CD14-positive monocyte (primary cell): ENCODE measurements around the gene DHRS2. TPM values are rescaled to one million over a fixed set of nuclear protein-coding genes. Genes with fewer than 3 reads are reported as not detected.

Source experiments
- DNase-seq, 3 donors: peaks; one replicate each; pipeline ENCODE4 v3.0.0-alpha.2; 2011 to 2022
- H2AFZ ChIP-seq: 2 replicates; pipeline ENCODE4 v1.6.0; 2012; ENCODE audit warnings: mild to moderate bottlenecking, low read depth, low read length, inconsistent platforms; ENCODE audit not compliant: insufficient read depth, poor library complexity, severe bottlenecking
- H3K27ac ChIP-seq, 2 donors: 1 replicate in 1 of 2; 2 replicates in 1 of 2; pipeline ENCODE4 v1.5.1; 2012 to 2013; ENCODE audit warnings: low read length in 2 of 2, control low read depth in 1 of 2, inconsistent platforms in 1 of 2, low read depth in 1 of 2, mild to moderate bottlenecking in 1 of 2
- H3K27me3 ChIP-seq, 2 donors: one replicate each; pipeline versions ENCODE4 v1.6.0 to v1.6.1; 2011 to 2013; ENCODE audit warnings: low read length in 2 of 2; ENCODE audit not compliant: control insufficient read depth in 2 of 2, insufficient read depth in 2 of 2
- H3K36me3 ChIP-seq, 2 donors: replicated peaks in 1 of 2; 1 replicate in 1 of 2; 2 replicates in 1 of 2; pipeline versions ENCODE4 v1.5.1 to v1.6.1; 2012 to 2013; ENCODE audit warnings: low read length in 2 of 2, control low read depth in 1 of 2, inconsistent platforms in 1 of 2, mild to moderate bottlenecking in 1 of 2; ENCODE audit not compliant: insufficient read depth in 2 of 2, control insufficient read depth in 1 of 2
- H3K4me1 ChIP-seq, 2 donors: 1 replicate in 1 of 2; 2 replicates in 1 of 2; pipeline versions ENCODE4 v1.5.1 to v1.6.1; 2012 to 2013; ENCODE audit warnings: low read length in 2 of 2, control low read depth in 1 of 2, inconsistent platforms in 1 of 2, mild to moderate bottlenecking in 1 of 2, moderate library complexity in 1 of 2; ENCODE audit not compliant: insufficient read depth in 2 of 2, control insufficient read depth in 1 of 2
- H3K4me2 ChIP-seq: replicated peaks from 2 replicates; pipeline ENCODE3; 2012; ENCODE audit warnings: low read length, moderate library complexity, mild to moderate bottlenecking; ENCODE audit not compliant: poor library complexity, severe bottlenecking; ENCODE audit errors: extremely low read depth
- H3K4me3 ChIP-seq, 3 experiments: fragments of 200-600 bp in 1 of 3; sonication (generic) in 1 of 3; replicated peaks in 1 of 3; 1 replicate in 2 of 3; 2 replicates in 1 of 3; pipeline ENCODE4 v1.5.1; 2011 to 2013; ENCODE audit warnings: low read length in 3 of 3, mild to moderate bottlenecking in 3 of 3, control low read depth in 2 of 3, low read depth in 2 of 3, inconsistent platforms in 1 of 3, moderate library complexity in 1 of 3
- H3K79me2 ChIP-seq: 2 replicates; pipeline ENCODE4 v1.6.0; 2012; ENCODE audit warnings: mild to moderate bottlenecking, control low read depth, inconsistent platforms, low read length, moderate library complexity; ENCODE audit not compliant: insufficient read depth
- H3K9ac ChIP-seq: 2 replicates; pipeline ENCODE4 v1.6.0; 2017; ENCODE audit warnings: low read length, mild to moderate bottlenecking; ENCODE audit not compliant: insufficient read depth, poor library complexity, severe bottlenecking
- H3K9me3 ChIP-seq, 2 donors: replicated peaks in 1 of 2; 1 replicate in 1 of 2; 2 replicates in 1 of 2; pipeline versions ENCODE4 v1.5.1 to v1.6.1; 2012 to 2013; ENCODE audit warnings: low read length in 2 of 2, control low read depth in 1 of 2; ENCODE audit not compliant: control insufficient read depth in 1 of 2, insufficient read depth in 1 of 2
- H4K20me1 ChIP-seq: 2 replicates; pipeline ENCODE4 v1.6.0; 2012; ENCODE audit warnings: mild to moderate bottlenecking, low read length, control low read depth, moderate library complexity; ENCODE audit not compliant: insufficient read depth
- H3K27ac Mint-ChIP-seq, 7 donors: one replicate each; pipeline ENCODE4 v1.8.0; 2020; ENCODE audit warnings: mild to moderate bottlenecking in 7 of 7, mixed read lengths in 7 of 7, moderate library complexity in 6 of 7, inconsistent platforms in 2 of 7
- H3K27me3 Mint-ChIP-seq, 3 donors: one replicate each; pipeline ENCODE4 v1.8.0; 2021 to 2022; ENCODE audit warnings: low read depth in 3 of 3, mild to moderate bottlenecking in 3 of 3, mixed read lengths in 3 of 3, moderate library complexity in 3 of 3, inconsistent platforms in 1 of 3
- H3K36me3 Mint-ChIP-seq, 2 donors: one replicate each; pipeline ENCODE4 v1.8.0; 2020; ENCODE audit warnings: mixed read lengths in 2 of 2, inconsistent platforms in 1 of 2, mild to moderate bottlenecking in 1 of 2
- H3K4me1 Mint-ChIP-seq: one replicate; pipeline ENCODE4 v1.8.0; 2020; ENCODE audit warnings: mild to moderate bottlenecking, mixed read lengths
- H3K4me3 Mint-ChIP-seq, 2 donors: one replicate each; pipeline ENCODE4 v1.8.0; 2020; ENCODE audit warnings: mild to moderate bottlenecking in 2 of 2, mixed read lengths in 2 of 2, moderate library complexity in 1 of 2
- H3K9me3 Mint-ChIP-seq, 7 donors: one replicate each; pipeline ENCODE4 v1.8.0; 2020 to 2022; ENCODE audit warnings: mixed read lengths in 7 of 7, mild to moderate bottlenecking in 6 of 7, moderate library complexity in 6 of 7, inconsistent platforms in 2 of 7
- WGBS: methylation state at CpG from one replicate; pipeline ENCODE4 v1.1.5; 2013; ENCODE audit warnings: missing lambda C conversion rate; ENCODE audit not compliant: insufficient coverage; 5-methylcytosine and 5-hydroxymethylcytosine counted together
- intact Hi-C, 2 donors: fragments of 100-400 bp; cut with micrococcal nuclease; formaldehyde crosslinking; loops; one replicate each; pipeline versions ENCODE4 v1.15.0 to v1.15.1; 2023
- polyA plus RNA-seq, 3 donors: library from polyadenylated mRNA; depleted of rRNA in 1 of 3; unstranded in 2 of 3; stranded (reverse) in 1 of 3; fragments of 300-500 nt in 2 of 3; fragments of >200 nt in 1 of 3; fragmentation: Illumina TruSeq in 2 of 3; gene quantifications; 1 replicate in 2 of 3; 2 replicates in 1 of 3; pipeline ENCODE4 v1.2.3, GENCODE V29; 2012 to 2021
- TF ChIP-seq, protein P1 (sequence below): fragments of 200-600 bp; IDR thresholded peaks from one replicate; pipeline ENCODE4 v1.8.0; 2022; ENCODE audit warnings: antibody characterized with exemption, mild to moderate bottlenecking

The DHRS2 gene
- polyA plus RNA-seq, 3 donors, result not detected

DNA sequence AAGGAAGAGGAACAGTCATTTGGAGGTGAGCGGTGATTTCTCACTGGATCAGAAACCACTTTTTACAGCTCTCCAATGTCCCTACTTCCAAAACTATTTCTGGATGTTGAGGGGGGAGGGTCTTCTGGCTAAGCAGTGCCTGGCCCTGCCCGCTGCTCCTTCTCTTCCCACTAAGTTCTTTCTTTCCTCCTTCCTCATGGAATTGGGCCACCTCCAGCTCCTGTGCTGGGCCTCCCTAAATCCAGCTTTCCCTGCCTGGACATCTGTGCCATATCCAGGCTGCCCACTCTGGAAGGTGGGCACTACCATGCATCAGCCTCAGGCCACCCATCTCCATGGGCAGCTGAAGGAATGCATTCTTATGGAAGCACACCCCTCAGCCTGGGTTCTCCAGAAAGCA is 11.5 kb downstream of the DHRS2 start:
- H3K4me3 ChIP-seq, result no peak overlapping the region
- H4K20me1 ChIP-seq, result no peaks in the 10 kb centered on the region
- TF ChIP-seq, protein P1, sequence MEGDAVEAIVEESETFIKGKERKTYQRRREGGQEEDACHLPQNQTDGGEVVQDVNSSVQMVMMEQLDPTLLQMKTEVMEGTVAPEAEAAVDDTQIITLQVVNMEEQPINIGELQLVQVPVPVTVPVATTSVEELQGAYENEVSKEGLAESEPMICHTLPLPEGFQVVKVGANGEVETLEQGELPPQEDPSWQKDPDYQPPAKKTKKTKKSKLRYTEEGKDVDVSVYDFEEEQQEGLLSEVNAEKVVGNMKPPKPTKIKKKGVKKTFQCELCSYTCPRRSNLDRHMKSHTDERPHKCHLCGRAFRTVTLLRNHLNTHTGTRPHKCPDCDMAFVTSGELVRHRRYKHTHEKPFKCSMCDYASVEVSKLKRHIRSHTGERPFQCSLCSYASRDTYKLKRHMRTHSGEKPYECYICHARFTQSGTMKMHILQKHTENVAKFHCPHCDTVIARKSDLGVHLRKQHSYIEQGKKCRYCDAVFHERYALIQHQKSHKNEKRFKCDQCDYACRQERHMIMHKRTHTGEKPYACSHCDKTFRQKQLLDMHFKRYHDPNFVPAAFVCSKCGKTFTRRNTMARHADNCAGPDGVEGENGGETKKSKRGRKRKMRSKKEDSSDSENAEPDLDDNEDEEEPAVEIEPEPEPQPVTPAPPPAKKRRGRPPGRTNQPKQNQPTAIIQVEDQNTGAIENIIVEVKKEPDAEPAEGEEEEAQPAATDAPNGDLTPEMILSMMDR, result no peak
- Mint-ChIP-seq H3K4me3 (no peak overlapping the region), H3K9me3 (peaks cover 0 to 2% (median 0%) of the 10 kb centered on the region in 7 donors), H3K4me1 (no peaks in the 10 kb centered on the region), H3K27ac (no peak overlapping the region), H3K36me3 (no peaks in the 10 kb centered on the region), H3K27me3 (peaks cover 0 to 4% (median 1%) of the 10 kb centered on the region in 3 donors)
- no peaks in the 10 kb centered on the region for H3K9me3 ChIP-seq
- H3K27ac ChIP-seq, result no peak overlapping the region
- no peaks in the 10 kb centered on the region for H3K79me2 ChIP-seq
- no peak overlapping the region for H2AFZ ChIP-seq
- no peaks in the 10 kb centered on the region for H3K27me3 ChIP-seq
- no peak overlapping the region for H3K9ac ChIP-seq
- DNase-seq, result no peak
- H3K4me2 ChIP-seq, result no peak overlapping the region
- intact Hi-C loops, result no loop called here
- WGBS, result no CpG with 5 or more reads among the region's 2 CpGs
- H3K4me1 ChIP-seq, result no peaks in the 10 kb centered on the region
- no peaks in the 10 kb centered on the region for H3K36me3 ChIP-seq

DNA sequence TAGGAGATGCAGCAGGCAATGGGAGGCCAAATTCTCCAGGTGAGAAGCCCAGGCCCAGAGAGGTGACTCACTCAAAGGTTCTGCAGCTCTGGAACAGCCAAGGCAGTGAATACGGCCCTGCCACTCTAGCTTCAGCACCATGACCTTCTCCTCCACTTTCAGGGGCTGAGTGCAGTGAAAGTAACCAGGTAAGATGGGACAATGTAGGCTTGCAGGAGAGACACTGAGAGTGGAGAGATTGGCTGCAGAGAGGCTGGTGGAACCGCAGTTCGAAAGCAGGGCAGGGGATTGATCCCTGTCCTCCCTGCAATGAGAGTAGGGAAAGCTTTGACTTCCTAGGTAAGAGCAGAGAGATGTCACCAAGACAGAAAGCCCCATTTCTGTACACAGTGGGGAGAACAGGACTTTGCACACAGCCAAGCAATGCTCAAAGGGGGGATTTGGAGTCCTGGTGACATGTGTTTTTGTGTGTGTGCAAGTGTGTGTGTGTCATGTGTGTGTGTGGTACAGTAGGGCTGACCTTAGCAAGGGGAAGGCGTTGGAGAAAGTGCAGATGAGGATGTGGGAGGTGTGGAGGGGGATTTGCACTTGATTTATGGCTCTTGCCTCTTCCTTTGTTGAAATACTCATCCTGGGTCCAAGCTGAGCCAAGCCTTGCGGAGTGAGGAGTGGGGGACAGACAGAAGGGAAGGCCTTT is 12.7 kb downstream of the DHRS2 start:
- no peaks in the 10 kb centered on the region for H3K36me3 ChIP-seq
- H3K4me3 ChIP-seq, result no peak overlapping the region
- no peaks in the 10 kb centered on the region for H3K4me1 ChIP-seq
- Mint-ChIP-seq H3K4me1 (no peaks in the 10 kb centered on the region), H3K4me3 (no peak overlapping the region), H3K27me3 (peaks cover 0 to 4% (median 1%) of the 10 kb centered on the region in 3 donors), H3K9me3 (peaks cover 0 to 3% (median 0%) of the 10 kb centered on the region in 7 donors), H3K27ac (no peak overlapping the region), H3K36me3 (no peaks in the 10 kb centered on the region)
- H3K79me2 ChIP-seq, result no peaks in the 10 kb centered on the region
- 89% methylated on average over 4 of the region's 5 CpGs for WGBS
- TF ChIP-seq, protein P1, result no peak
- intact Hi-C loops, result no loop called here
- no peaks in the 10 kb centered on the region for H3K27me3 ChIP-seq
- no peaks in the 10 kb centered on the region for H4K20me1 ChIP-seq
- H2AFZ ChIP-seq, result no peak overlapping the region
- no peak overlapping the region for H3K4me2 ChIP-seq
- H3K9me3 ChIP-seq, result no peaks in the 10 kb centered on the region
- no peak overlapping the region for H3K27ac ChIP-seq
- H3K9ac ChIP-seq, result no peak overlapping the region
- DNase-seq, result no peak
